Measurements from ENCODE around the gene SPSB1. TPM values are rescaled to one million over a fixed set of nuclear protein-coding genes. Genes with fewer than 3 reads are reported as not detected.

Gene SPSB1
- total and polyA plus RNA-seq, 10 donors, result 1.3 to 7.9 (median 4.1) TPM

DNA sequence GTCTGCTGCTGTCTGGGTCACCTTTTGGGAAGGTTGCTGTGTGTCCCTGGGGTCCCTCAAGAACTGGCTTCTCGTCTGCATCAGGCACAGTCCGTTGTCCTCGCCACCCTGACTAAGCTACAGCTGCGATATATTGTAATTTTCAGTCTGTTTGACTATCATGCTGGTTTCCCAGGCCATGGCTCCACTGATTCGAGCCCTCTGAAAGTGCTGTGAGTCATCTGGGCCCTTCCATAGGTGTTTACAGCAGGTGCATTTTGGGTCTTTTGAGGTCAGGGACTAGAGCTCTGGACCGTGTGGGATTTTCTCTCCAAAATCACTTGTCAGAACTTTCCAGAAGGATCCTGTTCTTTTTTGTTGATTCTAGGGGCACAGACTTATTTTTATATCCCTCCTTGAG, 52.8 kb downstream of the SPSB1 start:
- intact Hi-C loops (cut with DNase I; ENCODE audit: low total_unique reads), result no loop called here
- WGBS, 5 donors, result 80 to 96% (median 89%) methylated on average over 6 of the region's 6 CpGs
- Histone ChIP-seq H3K27ac (no peak overlapping the region), H3K9me3 (peaks cover 0 to 6% (median 0%) of the 10 kb centered on the region in 8 donors), H3K4me3 (no peak overlapping the region), H3K4me1 (peaks cover 0 to 18% (median 4%) of the 10 kb centered on the region in 6 donors), H3K36me3 (no peaks in the 10 kb centered on the region), H3K27me3 (replicated peaks in 1 of 7) (no peaks in the 10 kb centered on the region)
- TF ChIP-seq POLR2A (IDR thresholded peaks at IDR 0.05) (no peak), POLR2AphosphoS5 (IDR thresholded peaks at IDR 0.05) (no peak), CTCF (IDR thresholded peaks at IDR 0.05 in 8 of 11, conservative IDR thresholded peaks at IDR 0.05 in 3 of 11) (no peak)
- no peak for DNase-seq

GRCh38 chr1:9345922-9346321, 53.2 kb downstream of the SPSB1 start:
- TF ChIP-seq CTCF (IDR thresholded peaks at IDR 0.05 in 8 of 11, conservative IDR thresholded peaks at IDR 0.05 in 3 of 11), result no peak
- TF ChIP-seq POLR2A (IDR thresholded peaks at IDR 0.05), result no peak
- no peak for TF ChIP-seq POLR2AphosphoS5 (IDR thresholded peaks at IDR 0.05)
- peaks cover 0 to 15% (median 4%) of the 10 kb centered on the region in 6 donors for H3K4me1 ChIP-seq

DNA sequence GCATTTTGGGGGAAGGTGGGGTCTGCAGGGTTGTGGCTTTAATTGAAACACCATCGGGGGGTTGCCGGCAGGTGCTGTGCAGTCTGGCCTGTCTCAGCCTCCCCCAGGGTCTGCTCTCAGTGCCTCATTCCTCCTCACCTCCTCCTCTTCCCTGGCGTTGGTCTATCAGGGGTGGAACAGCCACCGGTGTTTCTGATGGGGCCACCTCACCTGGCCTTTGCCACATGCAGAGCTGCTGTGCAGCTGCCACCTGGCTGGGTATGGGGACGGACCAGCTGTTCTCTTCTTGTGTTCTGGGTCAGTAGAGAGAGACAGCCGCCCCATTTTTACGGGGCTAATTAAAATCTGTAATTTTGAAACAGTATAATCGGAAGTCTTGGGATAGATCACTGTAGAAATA, 53.9 kb downstream of the SPSB1 start:
- Histone ChIP-seq H3K4me3 (no peak overlapping the region), H3K27me3 (replicated peaks in 1 of 7) (no peaks in the 10 kb centered on the region), H3K27ac (no peak overlapping the region), H3K36me3 (no peaks in the 10 kb centered on the region), H3K4me1 (peaks cover 0 to 14% (median 4%) of the 10 kb centered on the region in 6 donors), H3K9me3 (peaks cover 0 to 6% (median 0%) of the 10 kb centered on the region in 8 donors)
- no peak for DNase-seq
- TF ChIP-seq POLR2AphosphoS5 (IDR thresholded peaks at IDR 0.05), result peak in 1 of 3 donors; percentile 28
- TF ChIP-seq CTCF (IDR thresholded peaks at IDR 0.05 in 8 of 11, conservative IDR thresholded peaks at IDR 0.05 in 3 of 11), result no peak
- no peak for TF ChIP-seq POLR2A (IDR thresholded peaks at IDR 0.05)
- intact Hi-C loops (cut with DNase I; ENCODE audit: low total_unique reads), result no loop called here
- 78 to 89% (median 81%) methylated on average over 7 to 8 of the region's 8 CpGs for WGBS, 5 donors

More at GRCh38 chr1:9345922-9346321, 53.2 kb downstream of the SPSB1 start:
- 86 to 90% (median 89%) methylated on average over 8 to 9 of the region's 9 CpGs for WGBS, 5 donors
- Histone ChIP-seq H3K36me3 (no peaks in the 10 kb centered on the region), H3K27ac (no peak overlapping the region), H3K9me3 (peaks cover 0 to 6% (median 0%) of the 10 kb centered on the region in 8 donors), H3K27me3 (replicated peaks in 1 of 7) (no peaks in the 10 kb centered on the region), H3K4me3 (no peak overlapping the region)
- intact Hi-C loops (cut with DNase I; ENCODE audit: low total_unique reads), result no loop called here
- DNase-seq, result no peak

GRCh38 chr1:9347095-9347850, 54.6 kb downstream of the SPSB1 start:
- intact Hi-C loops (cut with DNase I; ENCODE audit: low total_unique reads), result no loop called here
- Histone ChIP-seq H3K4me1 (peaks cover 0 to 14% (median 5%) of the 10 kb centered on the region in 6 donors), H3K4me3 (no peak overlapping the region), H3K27me3 (replicated peaks in 1 of 7) (no peaks in the 10 kb centered on the region), H3K27ac (no peak overlapping the region), H3K36me3 (no peaks in the 10 kb centered on the region), H3K9me3 (peaks cover 0 to 6% (median 0%) of the 10 kb centered on the region in 8 donors)
- DNase-seq, result no peak
- 76 to 82% (median 80%) methylated on average over 14 of the region's 14 CpGs for WGBS, 5 donors
- TF ChIP-seq POLR2AphosphoS5 (IDR thresholded peaks at IDR 0.05), result no peak
- TF ChIP-seq CTCF (IDR thresholded peaks at IDR 0.05 in 8 of 11, conservative IDR thresholded peaks at IDR 0.05 in 3 of 11), result no peak
- no peak for TF ChIP-seq POLR2A (IDR thresholded peaks at IDR 0.05)

Measured in spleen (tissue), 11 donors.